ENCODE measurements around the gene ZDHHC11. TPM values are rescaled to one million over a fixed set of nuclear protein-coding genes. Genes with fewer than 3 reads are reported as not detected.
"Not testable (repeated sequence)": the region's sequence is repeated elsewhere in the genome, so short reads cannot be mapped to it uniquely, and the experiment has no call there.

Gene ZDHHC11
- total and polyA plus RNA-seq, 2 of the 4 experiments (the other 2 are of a cell fraction): 0.36 to 1.6 TPM

- H3K4me1 ChIP-seq (ENCODE audit: control insufficient read depth, insufficient read depth, low read length); H3K9ac ChIP-seq (ENCODE audit: low read depth, low read length); BruUV-seq (replicated peaks); POLR2A ChIA-PET (ENCODE audit: unreplicated experiment); H3K56ac ChIP-seq (ENCODE audit: extremely low read depth, insufficient read depth, low read length); H4K20me1 ChIP-seq (ENCODE audit: insufficient read depth, low read length); H3K9me3 ChIP-seq (ENCODE audit: control insufficient read depth, insufficient read depth, low read length); H3K9me1 ChIP-seq (ENCODE audit: insufficient read depth, low read length); CTCF ChIA-PET; H4K8ac ChIP-seq (ENCODE audit: low read depth in 2 of 2, low read length in 2 of 2); H2BK5ac ChIP-seq (ENCODE audit: low read depth, low read length, poor library complexity, severe bottlenecking); DNase-seq; H3K27me3 ChIP-seq (ENCODE audit: control insufficient read depth, insufficient read depth, low read length); H3K14ac ChIP-seq (replicated peaks; ENCODE audit: low read depth, low read length); H2AFZ ChIP-seq (replicated peaks; ENCODE audit: low read length, poor library complexity); H2BK15ac ChIP-seq (ENCODE audit: low read depth, low read length); H4K5ac ChIP-seq (ENCODE audit: low read depth, low read length); H2BK20ac ChIP-seq (ENCODE audit: low read depth, low read length); H2AK9ac ChIP-seq (replicated peaks; ENCODE audit: low read depth, low read length, poor library complexity); H4K91ac ChIP-seq (ENCODE audit: insufficient read depth, low read depth, low read length); H2BK120ac ChIP-seq (ENCODE audit: low read depth, low read length); H3K36me3 ChIP-seq (ENCODE audit: control insufficient read depth, insufficient read depth, low read length); intact Hi-C loops (cut with micrococcal nuclease); H3K4me3 ChIP-seq (ENCODE audit: insufficient read depth, low read depth, low read length); H3K4me2 ChIP-seq (ENCODE audit: low read depth, low read length); H3K18ac ChIP-seq (ENCODE audit: low read depth, low read length); H3K23ac ChIP-seq (ENCODE audit: low read depth, low read length); H3K27ac ChIP-seq (ENCODE audit: insufficient read depth, low read length); in situ Hi-C loops (cut with MboI; ENCODE audit: low sequenced_read_pairs); H2AK5ac ChIP-seq (ENCODE audit: low read depth, low read length); dilution Hi-C loops (cut with HindIII; ENCODE audit: low sequenced_read_pairs, unreplicated experiment); H3K4ac ChIP-seq (ENCODE audit: low read depth, low read length); H3K79me1 ChIP-seq (ENCODE audit: low read depth in 1 of 2, low read length in 2 of 2); ATAC-seq (ENCODE audit: low read depth): not testable (repeated sequence)
- no CpG with 5 or more reads among the region's 5 CpGs for WGBS, 2 experiments (ENCODE audit: extremely low coverage in 2 of 2, insufficient read length in 1 of 2)
Observed at GRCh38 chr5:813575-813974, 37.2 kb downstream of the ZDHHC11 start.

GRCh38 chr5:811384-811783, 39.4 kb downstream of the ZDHHC11 start:
- H4K5ac ChIP-seq (ENCODE audit: low read depth, low read length); H3K23ac ChIP-seq (ENCODE audit: low read depth, low read length); H2BK5ac ChIP-seq (ENCODE audit: low read depth, low read length, poor library complexity, severe bottlenecking); intact Hi-C loops (cut with micrococcal nuclease); H3K4me2 ChIP-seq (ENCODE audit: low read depth, low read length); H4K91ac ChIP-seq (ENCODE audit: insufficient read depth, low read depth, low read length); dilution Hi-C loops (cut with HindIII; ENCODE audit: low sequenced_read_pairs, unreplicated experiment); DNase-seq; ATAC-seq (ENCODE audit: low read depth); H2BK120ac ChIP-seq (ENCODE audit: low read depth, low read length); H2AFZ ChIP-seq (replicated peaks; ENCODE audit: low read length, poor library complexity); H2AK9ac ChIP-seq (replicated peaks; ENCODE audit: low read depth, low read length, poor library complexity); H4K8ac ChIP-seq (ENCODE audit: low read depth in 2 of 2, low read length in 2 of 2); H3K4me1 ChIP-seq (ENCODE audit: control insufficient read depth, insufficient read depth, low read length); POLR2A ChIA-PET (ENCODE audit: unreplicated experiment); H3K36me3 ChIP-seq (ENCODE audit: control insufficient read depth, insufficient read depth, low read length); H3K9ac ChIP-seq (ENCODE audit: low read depth, low read length); H2BK20ac ChIP-seq (ENCODE audit: low read depth, low read length); H3K56ac ChIP-seq (ENCODE audit: extremely low read depth, insufficient read depth, low read length); H4K20me1 ChIP-seq (ENCODE audit: insufficient read depth, low read length); H2BK15ac ChIP-seq (ENCODE audit: low read depth, low read length); CTCF ChIA-PET; H3K9me1 ChIP-seq (ENCODE audit: insufficient read depth, low read length); in situ Hi-C loops (cut with MboI; ENCODE audit: low sequenced_read_pairs); BruUV-seq (replicated peaks); H3K4me3 ChIP-seq (ENCODE audit: insufficient read depth, low read depth, low read length); H3K14ac ChIP-seq (replicated peaks; ENCODE audit: low read depth, low read length); H3K4ac ChIP-seq (ENCODE audit: low read depth, low read length); H3K27me3 ChIP-seq (ENCODE audit: control insufficient read depth, insufficient read depth, low read length); H3K18ac ChIP-seq (ENCODE audit: low read depth, low read length); H3K9me3 ChIP-seq (ENCODE audit: control insufficient read depth, insufficient read depth, low read length); H3K79me1 ChIP-seq (ENCODE audit: low read depth in 1 of 2, low read length in 2 of 2); H3K27ac ChIP-seq (ENCODE audit: insufficient read depth, low read length); H2AK5ac ChIP-seq (ENCODE audit: low read depth, low read length): not testable (repeated sequence)
- WGBS, 2 experiments (ENCODE audit: extremely low coverage in 2 of 2, insufficient read length in 1 of 2): no CpG with 5 or more reads among the region's 9 CpGs
